WTC11 (cell line): ENCODE data around the gene ZC3H7B. TPM values are rescaled to one million over a fixed set of nuclear protein-coding genes. Genes with fewer than 3 reads are reported as not detected.
A peak's percentile ranks its signal among the peaks of the same experiment; 100 is the strongest.

Experiments
- ATAC-seq: fragments of 200-7000 bp; cut with Tn5 transposase; 2 replicates; pipeline ENCODE4 v1.10.0; 2021; ENCODE audit warnings: mild to moderate bottlenecking, moderate library complexity
- CTCF ChIA-PET: fragments of 300-600 bp; sonication (Branson Sonifier 250); formaldehyde crosslinking; loops from one replicate; lab custom pipeline; 2021; ENCODE audit warnings: antibody characterized with exemption; lab: Charles Lee
- POLR2A ChIA-PET: fragments of 350-600 bp; sonication (Branson Sonifier 250); formaldehyde crosslinking; loops from one replicate; lab custom pipeline; 2021; ENCODE audit warnings: antibody characterized with exemption; lab: Charles Lee
- DNase-seq: peaks from one replicate; pipeline ENCODE4 v3.0.0; 2021; ENCODE audit warnings: low spot score
- H3K27ac Mint-ChIP-seq: 2 replicates; pipeline ENCODE4 v1.8.0; 2021; ENCODE audit warnings: mixed read lengths
- H3K27me3 Mint-ChIP-seq: 2 replicates; pipeline ENCODE4 v1.8.0; 2021; ENCODE audit warnings: low read depth, mild to moderate bottlenecking, moderate library complexity, mixed read lengths
- H3K36me3 Mint-ChIP-seq: 2 replicates; pipeline ENCODE4 v1.8.0; 2021; ENCODE audit warnings: mixed read lengths
- H3K4me1 Mint-ChIP-seq: 2 replicates; pipeline ENCODE4 v1.8.0; 2022; ENCODE audit warnings: mixed read lengths
- H3K4me3 Mint-ChIP-seq: 2 replicates; pipeline ENCODE4 v1.8.0; 2021; ENCODE audit warnings: mild to moderate bottlenecking, moderate library complexity, mixed read lengths
- H3K9me3 Mint-ChIP-seq: 2 replicates; pipeline ENCODE4 v1.8.0; 2021; ENCODE audit warnings: mixed read lengths
- CBFB ChIP-seq: sonication (generic); formaldehyde crosslinking; IDR thresholded peaks from 2 replicates; pipeline ENCODE4 v1.8.1; 2022; ENCODE audit warnings: mild to moderate bottlenecking, low read depth, missing genetic modification reagents
- GTF2I ChIP-seq: fragments of 250-450 bp; sonication (Bioruptor Pico); conservative IDR thresholded peaks from 2 replicates; pipeline ENCODE4 v1.4.0; 2021; ENCODE audit warnings: mild to moderate bottlenecking
- IRF2 ChIP-seq: sonication (generic); formaldehyde crosslinking; IDR thresholded peaks from 2 replicates; pipeline ENCODE4 v1.8.0; 2022; ENCODE audit warnings: low read depth, missing genetic modification reagents, borderline replicate concordance
- NFATC4 ChIP-seq: fragments of 250-450 bp; sonication (Bioruptor Pico); IDR thresholded peaks from 2 replicates; pipeline ENCODE4 v1.9.0; 2021; ENCODE audit warnings: mild to moderate bottlenecking
- NFE2L1 ChIP-seq: sonication (generic); formaldehyde crosslinking; IDR thresholded peaks from 2 replicates; pipeline ENCODE4 v1.8.1; 2023; ENCODE audit warnings: missing genetic modification reagents
- OVOL2 ChIP-seq: fragments of 250-450 bp; sonication (Bioruptor Pico); IDR thresholded peaks from 2 replicates; pipeline ENCODE4 v1.9.0; 2021; ENCODE audit warnings: mild to moderate bottlenecking, borderline replicate concordance
- RELA ChIP-seq: sonication (generic); formaldehyde crosslinking; IDR thresholded peaks from 2 replicates; pipeline ENCODE4 v1.8.1; 2022; ENCODE audit warnings: missing genetic modification reagents, mild to moderate bottlenecking, borderline replicate concordance
- TCF7 ChIP-seq: sonication (generic); formaldehyde crosslinking; IDR thresholded peaks from 2 replicates; pipeline ENCODE4 v1.8.0; 2022; ENCODE audit warnings: mild to moderate bottlenecking, low read depth, missing genetic modification reagents, moderate library complexity
- TEAD1 ChIP-seq: sonication (generic); formaldehyde crosslinking; IDR thresholded peaks from 2 replicates; pipeline ENCODE4 v1.8.0; 2022; ENCODE audit warnings: mild to moderate bottlenecking, missing genetic modification reagents
- ZBTB21 ChIP-seq: sonication (generic); formaldehyde crosslinking; IDR thresholded peaks from 2 replicates; pipeline ENCODE4 v1.8.1; 2023; ENCODE audit warnings: mild to moderate bottlenecking, missing genetic modification reagents, borderline replicate concordance
- ZNF138 ChIP-seq: sonication (generic); formaldehyde crosslinking; conservative IDR thresholded peaks from 2 replicates; pipeline ENCODE4 v1.8.1; 2022; ENCODE audit warnings: mild to moderate bottlenecking, moderate library complexity, missing genetic modification reagents
- ZNF263 ChIP-seq: sonication (generic); formaldehyde crosslinking; IDR thresholded peaks from 2 replicates; pipeline ENCODE4 v1.8.1; 2022; ENCODE audit warnings: low read depth, mild to moderate bottlenecking, moderate library complexity, missing genetic modification reagents
- total RNA-seq: library from RNA; stranded (reverse); gene quantifications from 3 replicates; pipeline ENCODE4 v1.2.3, GENCODE V29; 2021
- TF ChIP-seq, protein P1 (sequence below): sonication (generic); formaldehyde crosslinking; IDR thresholded peaks from 2 replicates; pipeline ENCODE4 v1.8.1; 2023; ENCODE audit warnings: mild to moderate bottlenecking, missing genetic modification reagents, moderate library complexity
- TF ChIP-seq, protein P2 (sequence below): fragments of 250-450 bp; sonication (Bioruptor Pico); IDR thresholded peaks from 2 replicates; pipeline ENCODE4 v1.9.0; 2021; ENCODE audit warnings: moderate library complexity, mild to moderate bottlenecking, inconsistent platforms, borderline replicate concordance
- TF ChIP-seq, protein P3 (sequence below): sonication (generic); formaldehyde crosslinking; IDR thresholded peaks from 2 replicates; pipeline ENCODE4 v1.8.0; 2022; ENCODE audit warnings: missing genetic modification reagents
- TF ChIP-seq, protein P4 (sequence below): sonication (generic); formaldehyde crosslinking; IDR thresholded peaks from 2 replicates; pipeline ENCODE4 v1.8.1; 2023; ENCODE audit warnings: mild to moderate bottlenecking, moderate library complexity, missing genetic modification reagents
- TF ChIP-seq, protein P5 (sequence below): sonication (generic); formaldehyde crosslinking; IDR thresholded peaks from 2 replicates; pipeline ENCODE4 v1.8.0; 2023; ENCODE audit warnings: missing genetic modification reagents, mild to moderate bottlenecking, borderline replicate concordance
- TF ChIP-seq, protein P6 (sequence below): sonication (generic); formaldehyde crosslinking; IDR thresholded peaks from 2 replicates; pipeline ENCODE4 v1.8.1; 2022; ENCODE audit warnings: low read depth, mild to moderate bottlenecking, moderate library complexity, missing genetic modification reagents, borderline replicate concordance
- TF ChIP-seq, protein P7 (sequence below): fragments of 250-450 bp; sonication (Bioruptor Pico); IDR thresholded peaks from 2 replicates; pipeline ENCODE4 v2.1.2; 2022; ENCODE audit warnings: mild to moderate bottlenecking, moderate library complexity

Gene ZC3H7B
- total RNA-seq, 1 experiment from 2014 or later, result 64.7 TPM

DNA sequence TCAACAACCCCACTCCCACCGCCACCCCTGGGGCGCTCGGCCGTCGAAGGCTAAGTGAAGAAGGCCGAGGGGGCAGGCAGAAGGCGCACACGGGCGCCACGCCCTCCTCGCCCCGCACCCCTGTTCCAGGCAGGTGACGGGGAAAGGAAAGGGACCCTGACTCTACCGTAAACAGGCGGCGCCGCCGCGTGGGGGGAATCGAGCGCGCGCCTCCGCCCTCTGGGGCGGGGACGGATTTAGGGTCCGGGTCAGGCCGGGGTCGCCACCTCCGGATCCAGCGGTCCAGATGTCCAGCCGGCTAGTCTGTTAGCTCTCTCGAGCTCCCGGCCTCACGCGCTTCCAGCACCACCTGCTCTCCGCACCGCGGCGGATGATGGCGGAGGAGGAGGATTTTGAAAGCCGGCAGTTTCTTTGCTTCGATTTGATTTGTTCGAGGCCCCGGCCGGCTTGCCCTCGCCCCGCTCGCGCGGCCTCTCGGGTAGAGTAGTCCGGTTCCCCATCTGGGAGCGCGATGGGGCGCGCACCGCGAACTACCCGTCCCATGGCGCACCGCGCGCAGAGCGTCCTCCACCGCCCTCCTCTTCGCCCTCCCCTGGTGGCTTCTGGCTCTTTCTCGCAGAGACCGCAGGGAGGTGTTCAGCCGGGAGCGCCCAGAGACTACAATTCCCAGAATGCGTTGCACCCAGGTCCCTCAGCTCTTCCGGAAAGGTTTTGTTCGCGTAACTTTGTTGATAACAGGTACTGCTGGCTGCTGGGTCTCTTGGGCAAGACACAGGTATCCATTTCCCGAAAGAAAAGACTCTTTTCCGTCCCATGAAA, 15.3 kb upstream of the ZC3H7B start, which contains the start of gene RANGAP1:
RANGAP1 (minus strand) TSS at position 368 of the 819 bp plus-strand sequence. CDS start 5,143 bp downstream, outside the sequence.
- H3K27me3 Mint-ChIP-seq, result no peaks in the 10 kb centered on the region
- CTCF ChIA-PET, result interaction anchor here (0.6 to 1.2 kb wide), 6 partner anchors 11 to 324 kb away, joined by 3 to 6 read pairs (median 4); partner anchors contain the start of genes TEF and ZC3H7B
- peaks cover 22% of the 10 kb centered on the region for H3K36me3 Mint-ChIP-seq
- no peaks in the 10 kb centered on the region for H3K9me3 Mint-ChIP-seq
- H3K4me3 Mint-ChIP-seq, result peak within 1 kb of the TSS; percentile 88
- peaks cover 47% of the 10 kb centered on the region for H3K4me1 Mint-ChIP-seq
- H3K27ac Mint-ChIP-seq, result peak within 1 kb of the TSS; percentile 99
- peak; percentile 98 for ATAC-seq
- POLR2A ChIA-PET, result interaction anchor here (0.6 to 2.1 kb wide), 9 partner anchors 16 to 264 kb away, joined by 3 to 10 read pairs (median 3); partner anchors contain the start of genes PHF5A, TEF and ZC3H7B
- peak; percentile 99 for DNase-seq
- TF ChIP-seq, protein P1, sequence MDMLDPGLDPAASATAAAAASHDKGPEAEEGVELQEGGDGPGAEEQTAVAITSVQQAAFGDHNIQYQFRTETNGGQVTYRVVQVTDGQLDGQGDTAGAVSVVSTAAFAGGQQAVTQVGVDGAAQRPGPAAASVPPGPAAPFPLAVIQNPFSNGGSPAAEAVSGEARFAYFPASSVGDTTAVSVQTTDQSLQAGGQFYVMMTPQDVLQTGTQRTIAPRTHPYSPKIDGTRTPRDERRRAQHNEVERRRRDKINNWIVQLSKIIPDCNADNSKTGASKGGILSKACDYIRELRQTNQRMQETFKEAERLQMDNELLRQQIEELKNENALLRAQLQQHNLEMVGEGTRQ (CRISPR knock-in tag), result no peak; the same call in 1 of the 2 replicates
- TF ChIP-seq RELA (CRISPR knock-in tag), result no peak
- TF ChIP-seq ZNF263 (CRISPR knock-in tag), result no peak; the same call in 1 of the 2 replicates
- TF ChIP-seq, protein P2, sequence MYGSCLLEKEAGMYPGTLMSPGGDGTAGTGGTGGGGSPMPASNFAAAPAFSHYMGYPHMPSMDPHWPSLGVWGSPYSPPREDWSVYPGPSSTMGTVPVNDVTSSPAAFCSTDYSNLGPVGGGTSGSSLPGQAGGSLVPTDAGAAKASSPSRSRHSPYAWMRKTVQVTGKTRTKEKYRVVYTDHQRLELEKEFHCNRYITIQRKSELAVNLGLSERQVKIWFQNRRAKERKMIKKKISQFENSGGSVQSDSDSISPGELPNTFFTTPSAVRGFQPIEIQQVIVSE, result no peak
- TF ChIP-seq, protein P3, sequence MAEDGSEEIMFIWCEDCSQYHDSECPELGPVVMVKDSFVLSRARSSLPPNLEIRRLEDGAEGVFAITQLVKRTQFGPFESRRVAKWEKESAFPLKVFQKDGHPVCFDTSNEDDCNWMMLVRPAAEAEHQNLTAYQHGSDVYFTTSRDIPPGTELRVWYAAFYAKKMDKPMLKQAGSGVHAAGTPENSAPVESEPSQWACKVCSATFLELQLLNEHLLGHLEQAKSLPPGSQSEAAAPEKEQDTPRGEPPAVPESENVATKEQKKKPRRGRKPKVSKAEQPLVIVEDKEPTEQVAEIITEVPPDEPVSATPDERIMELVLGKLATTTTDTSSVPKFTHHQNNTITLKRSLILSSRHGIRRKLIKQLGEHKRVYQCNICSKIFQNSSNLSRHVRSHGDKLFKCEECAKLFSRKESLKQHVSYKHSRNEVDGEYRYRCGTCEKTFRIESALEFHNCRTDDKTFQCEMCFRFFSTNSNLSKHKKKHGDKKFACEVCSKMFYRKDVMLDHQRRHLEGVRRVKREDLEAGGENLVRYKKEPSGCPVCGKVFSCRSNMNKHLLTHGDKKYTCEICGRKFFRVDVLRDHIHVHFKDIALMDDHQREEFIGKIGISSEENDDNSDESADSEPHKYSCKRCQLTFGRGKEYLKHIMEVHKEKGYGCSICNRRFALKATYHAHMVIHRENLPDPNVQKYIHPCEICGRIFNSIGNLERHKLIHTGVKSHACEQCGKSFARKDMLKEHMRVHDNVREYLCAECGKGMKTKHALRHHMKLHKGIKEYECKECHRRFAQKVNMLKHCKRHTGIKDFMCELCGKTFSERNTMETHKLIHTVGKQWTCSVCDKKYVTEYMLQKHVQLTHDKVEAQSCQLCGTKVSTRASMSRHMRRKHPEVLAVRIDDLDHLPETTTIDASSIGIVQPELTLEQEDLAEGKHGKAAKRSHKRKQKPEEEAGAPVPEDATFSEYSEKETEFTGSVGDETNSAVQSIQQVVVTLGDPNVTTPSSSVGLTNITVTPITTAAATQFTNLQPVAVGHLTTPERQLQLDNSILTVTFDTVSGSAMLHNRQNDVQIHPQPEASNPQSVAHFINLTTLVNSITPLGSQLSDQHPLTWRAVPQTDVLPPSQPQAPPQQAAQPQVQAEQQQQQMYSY (CRISPR knock-in tag), result no peak
- TF ChIP-seq ZNF138 (CRISPR knock-in tag), result peak; percentile 16; the same call in 1 of the 2 replicates
- TF ChIP-seq TCF7 (CRISPR knock-in tag), result 0 out of 2 replicates have a peak, but pooled peaks have one; percentile 41
- TF ChIP-seq NFE2L1, result peak; percentile 61; the same call in 1 of the 2 replicates
- no peak for TF ChIP-seq IRF2
- TF ChIP-seq OVOL2 (CRISPR knock-in tag), result no peak
- no peak for TF ChIP-seq ZBTB21 (CRISPR knock-in tag)
- TF ChIP-seq, protein P4, sequence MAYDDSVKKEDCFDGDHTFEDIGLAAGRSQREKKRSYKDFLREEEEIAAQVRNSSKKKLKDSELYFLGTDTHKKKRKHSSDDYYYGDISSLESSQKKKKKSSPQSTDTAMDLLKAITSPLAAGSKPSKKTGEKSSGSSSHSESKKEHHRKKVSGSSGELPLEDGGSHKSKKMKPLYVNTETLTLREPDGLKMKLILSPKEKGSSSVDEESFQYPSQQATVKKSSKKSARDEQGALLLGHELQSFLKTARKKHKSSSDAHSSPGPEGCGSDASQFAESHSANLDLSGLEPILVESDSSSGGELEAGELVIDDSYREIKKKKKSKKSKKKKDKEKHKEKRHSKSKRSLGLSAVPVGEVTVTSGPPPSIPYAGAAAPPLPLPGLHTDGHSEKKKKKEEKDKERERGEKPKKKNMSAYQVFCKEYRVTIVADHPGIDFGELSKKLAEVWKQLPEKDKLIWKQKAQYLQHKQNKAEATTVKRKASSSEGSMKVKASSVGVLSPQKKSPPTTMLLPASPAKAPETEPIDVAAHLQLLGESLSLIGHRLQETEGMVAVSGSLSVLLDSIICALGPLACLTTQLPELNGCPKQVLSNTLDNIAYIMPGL (CRISPR knock-in tag), result no peak; the same call in 1 of the 2 replicates
- no peak for TF ChIP-seq TEAD1 (CRISPR knock-in tag)
- no peak for TF ChIP-seq GTF2I (CRISPR knock-in tag)
- no peak for TF ChIP-seq CBFB
- TF ChIP-seq, protein P5, sequence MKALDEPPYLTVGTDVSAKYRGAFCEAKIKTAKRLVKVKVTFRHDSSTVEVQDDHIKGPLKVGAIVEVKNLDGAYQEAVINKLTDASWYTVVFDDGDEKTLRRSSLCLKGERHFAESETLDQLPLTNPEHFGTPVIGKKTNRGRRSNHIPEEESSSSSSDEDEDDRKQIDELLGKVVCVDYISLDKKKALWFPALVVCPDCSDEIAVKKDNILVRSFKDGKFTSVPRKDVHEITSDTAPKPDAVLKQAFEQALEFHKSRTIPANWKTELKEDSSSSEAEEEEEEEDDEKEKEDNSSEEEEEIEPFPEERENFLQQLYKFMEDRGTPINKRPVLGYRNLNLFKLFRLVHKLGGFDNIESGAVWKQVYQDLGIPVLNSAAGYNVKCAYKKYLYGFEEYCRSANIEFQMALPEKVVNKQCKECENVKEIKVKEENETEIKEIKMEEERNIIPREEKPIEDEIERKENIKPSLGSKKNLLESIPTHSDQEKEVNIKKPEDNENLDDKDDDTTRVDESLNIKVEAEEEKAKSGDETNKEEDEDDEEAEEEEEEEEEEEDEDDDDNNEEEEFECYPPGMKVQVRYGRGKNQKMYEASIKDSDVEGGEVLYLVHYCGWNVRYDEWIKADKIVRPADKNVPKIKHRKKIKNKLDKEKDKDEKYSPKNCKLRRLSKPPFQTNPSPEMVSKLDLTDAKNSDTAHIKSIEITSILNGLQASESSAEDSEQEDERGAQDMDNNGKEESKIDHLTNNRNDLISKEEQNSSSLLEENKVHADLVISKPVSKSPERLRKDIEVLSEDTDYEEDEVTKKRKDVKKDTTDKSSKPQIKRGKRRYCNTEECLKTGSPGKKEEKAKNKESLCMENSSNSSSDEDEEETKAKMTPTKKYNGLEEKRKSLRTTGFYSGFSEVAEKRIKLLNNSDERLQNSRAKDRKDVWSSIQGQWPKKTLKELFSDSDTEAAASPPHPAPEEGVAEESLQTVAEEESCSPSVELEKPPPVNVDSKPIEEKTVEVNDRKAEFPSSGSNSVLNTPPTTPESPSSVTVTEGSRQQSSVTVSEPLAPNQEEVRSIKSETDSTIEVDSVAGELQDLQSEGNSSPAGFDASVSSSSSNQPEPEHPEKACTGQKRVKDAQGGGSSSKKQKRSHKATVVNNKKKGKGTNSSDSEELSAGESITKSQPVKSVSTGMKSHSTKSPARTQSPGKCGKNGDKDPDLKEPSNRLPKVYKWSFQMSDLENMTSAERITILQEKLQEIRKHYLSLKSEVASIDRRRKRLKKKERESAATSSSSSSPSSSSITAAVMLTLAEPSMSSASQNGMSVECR (CRISPR knock-in tag), result peak; percentile 64; the same call in 1 of the 2 replicates
- TF ChIP-seq, protein P6, sequence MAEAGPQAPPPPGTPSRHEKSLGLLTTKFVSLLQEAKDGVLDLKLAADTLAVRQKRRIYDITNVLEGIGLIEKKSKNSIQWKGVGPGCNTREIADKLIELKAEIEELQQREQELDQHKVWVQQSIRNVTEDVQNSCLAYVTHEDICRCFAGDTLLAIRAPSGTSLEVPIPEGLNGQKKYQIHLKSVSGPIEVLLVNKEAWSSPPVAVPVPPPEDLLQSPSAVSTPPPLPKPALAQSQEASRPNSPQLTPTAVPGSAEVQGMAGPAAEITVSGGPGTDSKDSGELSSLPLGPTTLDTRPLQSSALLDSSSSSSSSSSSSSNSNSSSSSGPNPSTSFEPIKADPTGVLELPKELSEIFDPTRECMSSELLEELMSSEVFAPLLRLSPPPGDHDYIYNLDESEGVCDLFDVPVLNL (CRISPR knock-in tag), result peak; percentile 63; the same call in 1 of the 2 replicates
- TF ChIP-seq, protein P7, sequence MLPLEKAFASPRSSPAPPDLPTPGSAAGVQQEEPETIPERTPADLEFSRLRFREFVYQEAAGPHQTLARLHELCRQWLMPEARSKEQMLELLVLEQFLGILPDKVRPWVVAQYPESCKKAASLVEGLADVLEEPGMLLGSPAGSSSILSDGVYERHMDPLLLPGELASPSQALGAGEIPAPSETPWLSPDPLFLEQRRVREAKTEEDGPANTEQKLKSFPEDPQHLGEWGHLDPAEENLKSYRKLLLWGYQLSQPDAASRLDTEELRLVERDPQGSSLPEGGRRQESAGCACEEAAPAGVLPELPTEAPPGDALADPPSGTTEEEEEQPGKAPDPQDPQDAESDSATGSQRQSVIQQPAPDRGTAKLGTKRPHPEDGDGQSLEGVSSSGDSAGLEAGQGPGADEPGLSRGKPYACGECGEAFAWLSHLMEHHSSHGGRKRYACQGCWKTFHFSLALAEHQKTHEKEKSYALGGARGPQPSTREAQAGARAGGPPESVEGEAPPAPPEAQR (CRISPR knock-in tag), result no peak
- TF ChIP-seq NFATC4 (CRISPR knock-in tag), result no peak
